ENCODE data around the gene PRR15.

The PRR15 gene

GRCh38 chr7:29609162-29610037, 45.8 kb downstream of the PRR15 start:
- DNase-seq (ENCODE audit: low spot score) = peak; percentile 56

GRCh38 chr7:29610086-29610485, 46.5 kb downstream of the PRR15 start:
- DNase-seq (ENCODE audit: low spot score) = no peak

GRCh38 chr7:29611941-29612544, 48.4 kb downstream of the PRR15 start:
- DNase-seq (ENCODE audit: low spot score) = no peak

GRCh38 chr7:29612596-29612995, 49.0 kb downstream of the PRR15 start:
- DNase-seq (ENCODE audit: low spot score) = no peak

- no peak for DNase-seq (ENCODE audit: low spot score)
Observed at GRCh38 chr7:29613100-29613499, 49.5 kb downstream of the PRR15 start.

- DNase-seq (ENCODE audit: low spot score) = no peak
Observed at GRCh38 chr7:29614229-29614628, 50.6 kb downstream of the PRR15 start.
